ENCODE measurements around the gene TMEM164.

GRCh38 chrX:110131031-110131430, 128.1 kb downstream of the TMEM164 start:
- TF ChIP-seq CTCF (conservative IDR thresholded peaks at IDR 0.05) (no peak), ZFX (IDR thresholded peaks at IDR 0.05) (no peak)

Data from C4-2B (cell line).